HG02943 (cell line): ENCODE results near the gene USP32.
"Not testable (repeated sequence)": the region's sequence is repeated elsewhere in the genome, so short reads cannot be mapped to it uniquely, and the experiment has no call there.

Experiments
- ATAC-seq: cut with Tn5 transposase; IDR thresholded peaks from one replicate; pipeline ENCODE4 v1.9.1; 2021; ENCODE audit warnings: mild to moderate bottlenecking, low read depth, moderate library complexity; ENCODE audit not compliant: unreplicated experiment

USP32 gene

GRCh38 chr17:60249290-60249826 lies 142.6 kb downstream of the USP32 start:
- no peak for ATAC-seq

- no peak for ATAC-seq
Observed at GRCh38 chr17:60248618-60249289, 143.2 kb downstream of the USP32 start.

GRCh38 chr17:60247836-60248461 lies 144.0 kb downstream of the USP32 start:
- no peak for ATAC-seq

DNA sequence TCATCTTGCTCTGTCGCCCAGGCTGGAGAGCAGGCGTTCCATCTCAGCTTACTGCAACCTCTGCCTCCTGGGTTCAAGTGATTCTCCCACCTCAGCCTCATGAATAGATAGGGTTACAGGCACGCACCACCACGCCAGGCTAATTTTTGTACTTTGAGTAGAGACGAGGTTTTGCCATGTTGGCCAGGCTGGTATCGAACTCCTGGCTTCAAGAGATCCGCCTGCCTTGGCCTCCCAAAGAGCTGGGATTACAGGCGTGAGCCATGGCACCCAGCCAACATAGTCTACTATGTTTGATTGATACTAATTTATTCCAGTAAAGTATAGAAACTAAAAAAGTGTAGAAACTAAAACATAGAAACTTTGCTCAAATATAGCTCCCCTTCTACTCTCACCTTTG lies 147.3 kb downstream of the USP32 start:
- ATAC-seq: no peak

- no peak for ATAC-seq
Observed at GRCh38 chr17:60240290-60240689, 151.6 kb downstream of the USP32 start.

DNA sequence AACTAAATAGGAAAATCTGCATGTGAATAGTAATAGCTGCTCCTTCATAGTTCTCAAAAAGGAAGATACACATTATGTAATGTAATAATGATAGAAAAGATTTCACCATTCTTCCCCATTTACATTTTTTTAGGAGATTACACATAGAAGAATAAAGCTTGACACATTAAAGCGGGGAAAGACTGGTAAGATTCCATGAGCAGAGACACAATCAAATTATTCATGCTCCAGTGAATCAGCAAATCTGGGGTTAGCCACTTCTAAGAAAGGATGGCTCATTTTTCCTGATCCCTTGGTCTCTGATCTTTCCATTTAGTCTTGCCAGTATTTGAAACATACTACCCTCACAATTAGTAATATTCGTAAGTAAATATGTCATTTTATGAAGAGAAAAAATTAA lies 160.2 kb downstream of the USP32 start:
- no peak for ATAC-seq

GRCh38 chr17:60231234-60231633 lies 160.7 kb downstream of the USP32 start:
- no peak for ATAC-seq

GRCh38 chr17:60230358-60230757 lies 161.6 kb downstream of the USP32 start:
- ATAC-seq: no peak

DNA sequence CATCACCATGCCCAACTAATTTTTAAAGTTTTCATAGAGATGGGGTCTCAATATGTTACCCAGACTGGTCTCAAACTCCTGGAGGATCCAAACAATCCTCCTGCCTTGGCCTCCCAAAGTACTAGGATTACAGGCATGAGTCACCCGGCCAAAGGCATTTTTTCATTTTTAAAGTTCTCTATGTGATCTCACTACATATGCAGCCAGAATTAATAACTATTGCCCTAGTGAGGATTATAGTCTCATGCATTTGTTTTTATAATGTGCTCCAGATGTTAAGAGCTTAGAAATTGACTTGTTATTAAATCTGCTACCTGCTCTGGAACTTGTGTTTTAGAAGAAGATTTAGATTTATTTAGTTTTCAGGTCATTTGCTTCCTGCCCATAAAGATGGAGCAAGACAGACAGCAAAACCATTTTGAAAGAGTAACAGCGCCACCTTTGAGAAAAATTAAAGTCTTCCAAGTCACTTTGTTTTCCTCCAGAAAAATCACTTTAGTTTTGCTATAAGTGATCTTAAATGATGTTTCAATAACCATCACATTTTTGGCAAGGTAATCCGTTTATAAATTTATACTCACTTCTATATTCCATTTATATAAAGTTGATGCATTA lies 162.6 kb downstream of the USP32 start:
- no peak for ATAC-seq

GRCh38 chr17:60227276-60227675 lies 164.7 kb downstream of the USP32 start:
- not testable (repeated sequence) for ATAC-seq

GRCh38 chr17:60224064-60224463 lies 167.9 kb downstream of the USP32 start:
- ATAC-seq: no peak

GRCh38 chr17:60223456-60223855 lies 168.5 kb downstream of the USP32 start:
- ATAC-seq: no peak

DNA sequence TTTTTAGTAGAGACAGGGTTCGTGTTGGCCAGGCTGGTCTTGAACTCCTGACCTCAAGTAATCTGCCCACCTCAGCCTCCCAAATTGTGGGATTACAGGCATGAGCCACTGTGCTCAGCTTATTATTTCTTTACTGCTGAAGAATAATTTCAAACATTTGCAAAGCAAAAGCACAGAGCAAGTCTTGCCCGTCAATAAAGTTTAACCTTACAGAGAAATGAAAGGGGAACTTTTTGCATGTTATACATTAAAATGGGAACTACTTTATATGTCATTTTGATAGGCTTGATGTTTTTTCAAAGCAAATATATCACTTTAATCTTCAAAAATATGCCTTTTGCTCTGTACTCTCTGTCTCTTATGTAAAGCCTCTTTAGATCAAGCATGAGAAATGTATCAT lies 173.2 kb downstream of the USP32 start:
- ATAC-seq: not testable (repeated sequence)

- ATAC-seq: not testable (repeated sequence)
Observed at GRCh38 chr17:60215895-60216294, 176.0 kb downstream of the USP32 start.

GRCh38 chr17:60211282-60211681 lies 180.7 kb downstream of the USP32 start:
- not testable (repeated sequence) for ATAC-seq

GRCh38 chr17:60208302-60208701 lies 183.6 kb downstream of the USP32 start:
- ATAC-seq: not testable (repeated sequence)

DNA sequence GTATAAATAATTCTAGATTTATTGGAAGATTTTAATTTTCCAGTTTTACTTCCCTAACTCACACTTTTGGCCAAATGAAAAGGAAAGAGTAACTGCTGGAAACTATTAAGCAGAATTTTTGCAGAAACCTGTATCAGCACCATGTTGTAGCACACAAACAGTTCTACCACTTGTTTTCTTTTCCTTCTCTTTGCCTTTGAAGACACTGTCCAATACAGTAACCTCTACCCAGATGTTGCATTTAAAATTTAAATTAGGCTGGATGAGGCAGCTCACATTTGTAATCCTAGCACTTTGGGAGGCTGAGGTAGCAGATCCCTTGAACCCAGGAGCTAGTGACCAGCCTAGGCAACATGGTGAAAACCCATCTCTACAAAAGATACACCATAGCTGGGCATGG lies 186.2 kb downstream of the USP32 start:
- not testable (repeated sequence) for ATAC-seq

GRCh38 chr17:60198630-60199029 lies 193.3 kb downstream of the USP32 start:
- not testable (repeated sequence) for ATAC-seq

GRCh38 chr17:60194141-60194540 lies 197.8 kb downstream of the USP32 start:
- ATAC-seq: not testable (repeated sequence)

DNA sequence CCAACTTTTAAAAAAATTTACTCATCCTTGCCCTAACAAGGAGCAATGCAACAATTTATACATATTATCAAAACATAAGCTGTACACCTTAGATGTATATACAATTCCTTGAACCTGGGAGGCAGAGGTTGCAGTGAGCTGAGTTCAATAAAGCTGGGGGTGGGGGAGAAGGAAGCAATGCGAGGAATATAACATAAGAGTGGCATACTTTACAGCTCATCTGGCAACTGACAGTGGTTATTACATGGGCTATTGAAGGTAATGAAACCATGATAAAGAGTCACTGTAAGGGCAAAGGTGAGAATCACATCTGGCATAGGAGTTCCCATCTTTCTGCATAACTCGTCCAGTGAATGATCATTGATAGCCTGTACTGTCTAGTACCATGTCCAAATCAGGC lies 198.5 kb downstream of the USP32 start:
- no peak for ATAC-seq

DNA sequence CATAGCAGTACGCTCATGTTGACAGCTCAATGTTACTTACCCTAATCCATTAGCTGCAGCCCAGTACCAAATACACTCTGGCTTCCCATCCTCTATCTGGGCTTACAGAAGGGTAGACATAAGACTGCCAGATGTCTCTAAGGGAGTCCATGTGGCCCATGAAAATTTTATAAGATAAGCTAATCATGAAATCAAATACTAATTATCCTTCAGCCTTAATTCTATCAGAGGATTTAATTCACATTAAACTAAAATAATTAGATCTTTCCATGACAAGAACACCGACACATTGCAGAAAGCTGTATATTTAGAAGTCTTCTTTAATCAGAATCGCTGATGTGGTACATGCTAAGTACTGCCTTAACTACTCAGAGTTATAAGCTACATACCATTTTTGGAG lies 198.9 kb downstream of the USP32 start:
- not testable (repeated sequence) for ATAC-seq

GRCh38 chr17:60190032-60190431 lies 201.9 kb downstream of the USP32 start:
- not testable (repeated sequence) for ATAC-seq
